HG02852 (cell line): ENCODE data around the gene EIF2S1.
"Not testable (repeated sequence)": the region's sequence is repeated elsewhere in the genome, so short reads cannot be mapped to it uniquely, and the experiment has no call there.

Experiments used
- ATAC-seq: cut with Tn5 transposase; IDR thresholded peaks from one replicate; pipeline ENCODE4 v1.9.1; 2021; ENCODE audit warnings: mild to moderate bottlenecking, moderate library complexity; ENCODE audit not compliant: unreplicated experiment

The EIF2S1 gene

GRCh38 chr14:67371247-67372148 lies 11.4 kb downstream of the EIF2S1 start:
- ATAC-seq: no peak

- no peak for ATAC-seq
Observed at GRCh38 chr14:67372833-67373232, 12.7 kb downstream of the EIF2S1 start.

- ATAC-seq: peak; percentile 62
Observed at GRCh38 chr14:67373347-67373746, 13.2 kb downstream of the EIF2S1 start.

GRCh38 chr14:67377916-67378315 lies 17.8 kb downstream of the EIF2S1 start:
- ATAC-seq: peak; percentile 65

GRCh38 chr14:67385120-67385519 lies 25.0 kb downstream of the EIF2S1 start:
- no peak for ATAC-seq

GRCh38 chr14:67385618-67386017 lies 25.5 kb downstream of the EIF2S1 start:
- no peak for ATAC-seq

- no peak for ATAC-seq
Observed at GRCh38 chr14:67387195-67387594, 27.1 kb downstream of the EIF2S1 start.

GRCh38 chr14:67389275-67389674 lies 29.1 kb downstream of the EIF2S1 start:
- ATAC-seq: no peak

- no peak for ATAC-seq
Observed at GRCh38 chr14:67389811-67390534, 29.8 kb downstream of the EIF2S1 start.

- no peak for ATAC-seq
Observed at GRCh38 chr14:67391268-67391667, 31.1 kb downstream of the EIF2S1 start.

- no peak for ATAC-seq
Observed at GRCh38 chr14:67392123-67392522, 32.0 kb downstream of the EIF2S1 start.

- no peak for ATAC-seq
Observed at GRCh38 chr14:67392800-67393199, 32.7 kb downstream of the EIF2S1 start.

GRCh38 chr14:67393689-67394088 lies 33.6 kb downstream of the EIF2S1 start:
- ATAC-seq: no peak

- no peak for ATAC-seq
Observed at GRCh38 chr14:67395086-67395875, 35.2 kb downstream of the EIF2S1 start.

GRCh38 chr14:67395876-67396189 lies 35.7 kb downstream of the EIF2S1 start:
- ATAC-seq: no peak

- no peak for ATAC-seq
Observed at GRCh38 chr14:67396381-67396970, 36.3 kb downstream of the EIF2S1 start.

GRCh38 chr14:67397536-67397935 lies 37.4 kb downstream of the EIF2S1 start:
- no peak for ATAC-seq

- ATAC-seq: no peak
Observed at GRCh38 chr14:67400434-67400833, 40.3 kb downstream of the EIF2S1 start.

- no peak for ATAC-seq
Observed at GRCh38 chr14:67405771-67406170, 45.6 kb downstream of the EIF2S1 start.

GRCh38 chr14:67408122-67408801 lies 48.1 kb downstream of the EIF2S1 start:
- not testable (repeated sequence) for ATAC-seq
